ENCODE measurements around the gene ELMO1.

DNA sequence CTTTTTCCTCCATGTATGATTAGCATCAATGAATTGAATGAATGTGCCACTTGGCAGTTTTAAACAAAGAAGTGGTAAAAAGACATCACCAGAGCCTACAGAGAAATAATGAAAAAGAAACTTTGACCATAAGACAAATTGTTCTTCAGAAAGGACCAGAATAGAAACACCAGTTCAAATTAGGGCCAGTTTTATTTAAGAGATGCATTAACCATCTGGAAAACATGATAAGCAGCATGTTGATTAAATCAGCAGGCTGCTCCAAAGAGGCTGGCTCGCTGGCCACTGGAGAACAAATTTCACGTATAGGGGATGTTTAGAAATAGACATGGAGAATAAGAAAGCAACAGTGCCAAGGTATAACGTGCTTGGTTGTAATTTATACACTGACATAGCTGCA, 482.0 kb downstream of the ELMO1 start:
- TF ChIP-seq, protein P1, sequence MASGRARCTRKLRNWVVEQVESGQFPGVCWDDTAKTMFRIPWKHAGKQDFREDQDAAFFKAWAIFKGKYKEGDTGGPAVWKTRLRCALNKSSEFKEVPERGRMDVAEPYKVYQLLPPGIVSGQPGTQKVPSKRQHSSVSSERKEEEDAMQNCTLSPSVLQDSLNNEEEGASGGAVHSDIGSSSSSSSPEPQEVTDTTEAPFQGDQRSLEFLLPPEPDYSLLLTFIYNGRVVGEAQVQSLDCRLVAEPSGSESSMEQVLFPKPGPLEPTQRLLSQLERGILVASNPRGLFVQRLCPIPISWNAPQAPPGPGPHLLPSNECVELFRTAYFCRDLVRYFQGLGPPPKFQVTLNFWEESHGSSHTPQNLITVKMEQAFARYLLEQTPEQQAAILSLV (CRISPR knock-in tag; IDR thresholded peaks at IDR 0.05; ENCODE audit: borderline replicate concordance): no peak
- TF ChIP-seq ZNF251 (CRISPR knock-in tag; IDR thresholded peaks at IDR 0.05) (no peak), ZNF138 (CRISPR knock-in tag; IDR thresholded peaks at IDR 0.05; ENCODE audit: low read depth) (no peak), MED8 (CRISPR knock-in tag; IDR thresholded peaks at IDR 0.05; ENCODE audit: insufficient replicate concordance) (no peak), MYC (CRISPR knock-in tag; IDR thresholded peaks at IDR 0.05; ENCODE audit: borderline replicate concordance) (no peak), PRPF4 (IDR thresholded peaks at IDR 0.05; ENCODE audit: low read depth, low read length, poor library complexity, severe bottlenecking) (no peak), NR3C1 (CRISPR knock-in tag; IDR thresholded peaks at IDR 0.05) (no peak), JUND (CRISPR knock-in tag; IDR thresholded peaks at IDR 0.05) (no peak)
- TF ChIP-seq, protein P2, sequence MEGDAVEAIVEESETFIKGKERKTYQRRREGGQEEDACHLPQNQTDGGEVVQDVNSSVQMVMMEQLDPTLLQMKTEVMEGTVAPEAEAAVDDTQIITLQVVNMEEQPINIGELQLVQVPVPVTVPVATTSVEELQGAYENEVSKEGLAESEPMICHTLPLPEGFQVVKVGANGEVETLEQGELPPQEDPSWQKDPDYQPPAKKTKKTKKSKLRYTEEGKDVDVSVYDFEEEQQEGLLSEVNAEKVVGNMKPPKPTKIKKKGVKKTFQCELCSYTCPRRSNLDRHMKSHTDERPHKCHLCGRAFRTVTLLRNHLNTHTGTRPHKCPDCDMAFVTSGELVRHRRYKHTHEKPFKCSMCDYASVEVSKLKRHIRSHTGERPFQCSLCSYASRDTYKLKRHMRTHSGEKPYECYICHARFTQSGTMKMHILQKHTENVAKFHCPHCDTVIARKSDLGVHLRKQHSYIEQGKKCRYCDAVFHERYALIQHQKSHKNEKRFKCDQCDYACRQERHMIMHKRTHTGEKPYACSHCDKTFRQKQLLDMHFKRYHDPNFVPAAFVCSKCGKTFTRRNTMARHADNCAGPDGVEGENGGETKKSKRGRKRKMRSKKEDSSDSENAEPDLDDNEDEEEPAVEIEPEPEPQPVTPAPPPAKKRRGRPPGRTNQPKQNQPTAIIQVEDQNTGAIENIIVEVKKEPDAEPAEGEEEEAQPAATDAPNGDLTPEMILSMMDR (CRISPR knock-in tag; IDR thresholded peaks at IDR 0.05): no peak
- TF ChIP-seq, protein P3, sequence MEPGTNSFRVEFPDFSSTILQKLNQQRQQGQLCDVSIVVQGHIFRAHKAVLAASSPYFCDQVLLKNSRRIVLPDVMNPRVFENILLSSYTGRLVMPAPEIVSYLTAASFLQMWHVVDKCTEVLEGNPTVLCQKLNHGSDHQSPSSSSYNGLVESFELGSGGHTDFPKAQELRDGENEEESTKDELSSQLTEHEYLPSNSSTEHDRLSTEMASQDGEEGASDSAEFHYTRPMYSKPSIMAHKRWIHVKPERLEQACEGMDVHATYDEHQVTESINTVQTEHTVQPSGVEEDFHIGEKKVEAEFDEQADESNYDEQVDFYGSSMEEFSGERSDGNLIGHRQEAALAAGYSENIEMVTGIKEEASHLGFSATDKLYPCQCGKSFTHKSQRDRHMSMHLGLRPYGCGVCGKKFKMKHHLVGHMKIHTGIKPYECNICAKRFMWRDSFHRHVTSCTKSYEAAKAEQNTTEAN (CRISPR knock-in tag; conservative IDR thresholded peaks at IDR 0.05): no peak
- TF ChIP-seq, protein P4, sequence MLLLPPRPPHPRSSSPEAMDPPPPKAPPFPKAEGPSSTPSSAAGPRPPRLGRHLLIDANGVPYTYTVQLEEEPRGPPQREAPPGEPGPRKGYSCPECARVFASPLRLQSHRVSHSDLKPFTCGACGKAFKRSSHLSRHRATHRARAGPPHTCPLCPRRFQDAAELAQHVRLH (CRISPR knock-in tag; IDR thresholded peaks at IDR 0.05; ENCODE audit: borderline replicate concordance, low read depth): no peak
- TF ChIP-seq, protein P5, sequence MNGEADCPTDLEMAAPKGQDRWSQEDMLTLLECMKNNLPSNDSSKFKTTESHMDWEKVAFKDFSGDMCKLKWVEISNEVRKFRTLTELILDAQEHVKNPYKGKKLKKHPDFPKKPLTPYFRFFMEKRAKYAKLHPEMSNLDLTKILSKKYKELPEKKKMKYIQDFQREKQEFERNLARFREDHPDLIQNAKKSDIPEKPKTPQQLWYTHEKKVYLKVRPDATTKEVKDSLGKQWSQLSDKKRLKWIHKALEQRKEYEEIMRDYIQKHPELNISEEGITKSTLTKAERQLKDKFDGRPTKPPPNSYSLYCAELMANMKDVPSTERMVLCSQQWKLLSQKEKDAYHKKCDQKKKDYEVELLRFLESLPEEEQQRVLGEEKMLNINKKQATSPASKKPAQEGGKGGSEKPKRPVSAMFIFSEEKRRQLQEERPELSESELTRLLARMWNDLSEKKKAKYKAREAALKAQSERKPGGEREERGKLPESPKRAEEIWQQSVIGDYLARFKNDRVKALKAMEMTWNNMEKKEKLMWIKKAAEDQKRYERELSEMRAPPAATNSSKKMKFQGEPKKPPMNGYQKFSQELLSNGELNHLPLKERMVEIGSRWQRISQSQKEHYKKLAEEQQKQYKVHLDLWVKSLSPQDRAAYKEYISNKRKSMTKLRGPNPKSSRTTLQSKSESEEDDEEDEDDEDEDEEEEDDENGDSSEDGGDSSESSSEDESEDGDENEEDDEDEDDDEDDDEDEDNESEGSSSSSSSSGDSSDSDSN (CRISPR knock-in tag; IDR thresholded peaks at IDR 0.05): no peak

Data from HepG2 (cell line).